Endothelial cell (in vitro differentiated cells): ENCODE measurements around the gene KSR2. TPM values are rescaled to one million over a fixed set of nuclear protein-coding genes. Genes with fewer than 3 reads are reported as not detected.

Experiments used
- DNase-seq: peaks from one replicate; pipeline ENCODE4 v3.0.0; 2021; ENCODE audit warnings: low spot score
- H3K27ac Mint-ChIP-seq: one replicate; pipeline ENCODE4 v1.8.0; 2021; ENCODE audit warnings: mixed read lengths, inconsistent platforms; ENCODE audit not compliant: unreplicated experiment
- H3K27me3 Mint-ChIP-seq: one replicate; pipeline ENCODE4 v1.8.0; 2021; ENCODE audit warnings: mild to moderate bottlenecking, moderate library complexity, mixed read lengths, inconsistent platforms; ENCODE audit not compliant: unreplicated experiment
- H3K36me3 Mint-ChIP-seq: one replicate; pipeline ENCODE4 v1.8.0; 2021; ENCODE audit warnings: mild to moderate bottlenecking, low read depth, mixed read lengths, inconsistent platforms; ENCODE audit not compliant: unreplicated experiment
- H3K4me1 Mint-ChIP-seq: one replicate; pipeline ENCODE4 v1.8.0; 2021; ENCODE audit warnings: mild to moderate bottlenecking, mixed read lengths, inconsistent platforms; ENCODE audit not compliant: unreplicated experiment
- H3K4me3 Mint-ChIP-seq: one replicate; pipeline ENCODE4 v1.8.0; 2021; ENCODE audit warnings: mild to moderate bottlenecking, mixed read lengths, inconsistent platforms; ENCODE audit not compliant: unreplicated experiment
- H3K9me3 Mint-ChIP-seq: one replicate; pipeline ENCODE4 v1.8.0; 2021; ENCODE audit warnings: mixed read lengths, inconsistent platforms; ENCODE audit not compliant: unreplicated experiment
- total RNA-seq: library from RNA; stranded (reverse); fragmentation: NEBNext Ultra II Directional; extraction: Animal tissue kit (Norgen Biotek cat#: 25700); gene quantifications from one replicate; pipeline ENCODE4 v1.2.1, GENCODE V29; 2021; ENCODE audit not compliant: unreplicated experiment
- TF ChIP-seq, protein P1 (sequence below): fragments of 200-600 bp; sonication (generic); IDR thresholded peaks from one replicate; pipeline ENCODE4 v1.5.0; 2021; ENCODE audit warnings: antibody characterized with exemption; ENCODE audit not compliant: unreplicated experiment

KSR2 gene
- total RNA-seq, 1 donor from 2014 or later, result 0.05 TPM

DNA sequence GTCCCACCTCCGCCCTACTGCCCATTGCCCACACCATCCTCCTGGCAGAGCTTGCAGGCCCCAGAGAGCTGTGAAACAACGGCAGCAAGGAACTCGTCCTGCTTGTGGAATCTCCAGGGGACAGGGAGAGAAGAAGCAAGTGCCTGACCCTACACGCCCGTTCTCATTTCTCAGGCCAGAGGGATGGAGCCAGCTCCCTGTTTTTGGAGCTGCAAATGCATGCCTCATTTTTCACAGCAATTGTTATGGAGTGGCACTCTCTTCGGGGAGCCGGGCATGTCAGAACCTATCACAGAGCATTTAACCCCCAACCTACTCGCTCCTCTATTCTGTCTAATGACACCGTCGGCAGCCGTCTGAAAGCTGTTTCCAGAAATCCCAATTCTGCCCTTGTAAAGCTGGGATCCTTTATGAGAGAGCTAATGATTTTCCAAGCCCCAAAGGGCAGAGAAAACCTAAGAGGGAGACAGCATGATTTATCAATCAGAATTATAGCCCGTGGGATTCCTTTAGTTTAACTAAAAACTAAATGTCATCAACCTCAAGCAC, 385.0 kb downstream of the KSR2 start:
- H3K27ac Mint-ChIP-seq, result no peak overlapping the region
- TF ChIP-seq, protein P1, sequence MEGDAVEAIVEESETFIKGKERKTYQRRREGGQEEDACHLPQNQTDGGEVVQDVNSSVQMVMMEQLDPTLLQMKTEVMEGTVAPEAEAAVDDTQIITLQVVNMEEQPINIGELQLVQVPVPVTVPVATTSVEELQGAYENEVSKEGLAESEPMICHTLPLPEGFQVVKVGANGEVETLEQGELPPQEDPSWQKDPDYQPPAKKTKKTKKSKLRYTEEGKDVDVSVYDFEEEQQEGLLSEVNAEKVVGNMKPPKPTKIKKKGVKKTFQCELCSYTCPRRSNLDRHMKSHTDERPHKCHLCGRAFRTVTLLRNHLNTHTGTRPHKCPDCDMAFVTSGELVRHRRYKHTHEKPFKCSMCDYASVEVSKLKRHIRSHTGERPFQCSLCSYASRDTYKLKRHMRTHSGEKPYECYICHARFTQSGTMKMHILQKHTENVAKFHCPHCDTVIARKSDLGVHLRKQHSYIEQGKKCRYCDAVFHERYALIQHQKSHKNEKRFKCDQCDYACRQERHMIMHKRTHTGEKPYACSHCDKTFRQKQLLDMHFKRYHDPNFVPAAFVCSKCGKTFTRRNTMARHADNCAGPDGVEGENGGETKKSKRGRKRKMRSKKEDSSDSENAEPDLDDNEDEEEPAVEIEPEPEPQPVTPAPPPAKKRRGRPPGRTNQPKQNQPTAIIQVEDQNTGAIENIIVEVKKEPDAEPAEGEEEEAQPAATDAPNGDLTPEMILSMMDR, result no peak

DNA sequence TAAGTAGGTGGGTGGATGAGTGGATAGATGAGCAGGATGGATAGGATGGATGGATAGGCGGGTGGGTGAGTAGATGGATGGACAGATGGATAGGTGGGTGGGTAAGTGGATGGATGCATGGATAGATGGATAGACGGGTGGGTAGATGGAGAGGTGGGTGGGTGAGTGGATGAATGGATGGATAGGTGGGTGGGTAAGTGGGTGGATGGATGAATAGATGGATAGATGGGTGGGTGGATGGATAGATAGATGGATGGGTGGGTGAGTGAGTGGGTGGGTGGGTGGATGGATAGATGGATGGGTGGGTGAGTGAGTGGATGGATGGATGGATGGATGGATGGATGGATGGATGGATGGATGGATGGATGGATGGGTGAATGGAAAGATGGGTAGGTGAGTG, 385.7 kb downstream of the KSR2 start:
- Mint-ChIP-seq H3K4me1 (no peaks in the 10 kb centered on the region), H3K27me3 (peaks cover 1% of the 10 kb centered on the region), H3K36me3 (no peaks in the 10 kb centered on the region), H3K27ac (no peak overlapping the region), H3K4me3 (no peak overlapping the region), H3K9me3 (no peaks in the 10 kb centered on the region)
- TF ChIP-seq, protein P1, result no peak
- no peak for DNase-seq

More for the DNA sequence above, 385.0 kb downstream of the KSR2 start:
- Mint-ChIP-seq H3K4me3 (no peak overlapping the region), H3K4me1 (no peaks in the 10 kb centered on the region), H3K9me3 (no peaks in the 10 kb centered on the region), H3K36me3 (no peaks in the 10 kb centered on the region), H3K27me3 (peaks cover 1% of the 10 kb centered on the region)
- no peak for DNase-seq

DNA sequence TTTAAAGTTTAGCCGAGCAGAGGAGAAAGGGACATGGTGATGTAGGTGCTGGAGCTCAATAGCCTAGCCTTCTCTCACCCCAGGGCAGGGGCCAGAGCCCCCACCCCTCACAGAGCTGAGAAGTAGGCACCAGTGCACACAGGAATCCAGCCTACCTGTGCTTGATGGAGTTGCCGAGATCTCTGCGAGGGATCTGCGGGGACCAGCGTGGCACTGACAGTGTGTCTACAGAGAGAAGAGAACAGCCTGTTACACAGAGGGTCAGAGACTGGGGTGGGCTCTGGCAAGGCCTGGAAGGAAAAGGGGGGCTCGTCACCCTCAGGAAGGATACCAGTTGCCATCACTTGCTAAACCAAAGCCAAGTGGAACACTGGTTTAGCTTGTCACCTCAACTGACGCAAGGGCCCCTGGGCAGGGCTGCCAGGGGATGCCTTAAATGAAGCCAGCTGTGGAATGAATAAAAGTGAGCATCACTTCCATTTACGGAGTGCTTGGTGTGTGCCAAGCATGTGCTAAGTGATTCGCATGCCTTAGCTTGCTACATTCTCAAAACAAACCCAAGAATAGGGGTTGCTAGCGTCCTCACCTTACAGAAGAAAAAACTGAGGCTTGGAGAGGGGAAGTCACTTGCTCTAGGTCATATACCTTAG, 386.5 kb downstream of the KSR2 start:
- TF ChIP-seq, protein P1, result no peak
- H3K27ac Mint-ChIP-seq, result no peak overlapping the region
- H3K27me3 Mint-ChIP-seq, result peaks cover 1% of the 10 kb centered on the region
- H3K4me1 Mint-ChIP-seq, result no peaks in the 10 kb centered on the region
- no peaks in the 10 kb centered on the region for H3K36me3 Mint-ChIP-seq
- no peaks in the 10 kb centered on the region for H3K9me3 Mint-ChIP-seq
- DNase-seq, result no peak
- H3K4me3 Mint-ChIP-seq, result no peak overlapping the region

DNA sequence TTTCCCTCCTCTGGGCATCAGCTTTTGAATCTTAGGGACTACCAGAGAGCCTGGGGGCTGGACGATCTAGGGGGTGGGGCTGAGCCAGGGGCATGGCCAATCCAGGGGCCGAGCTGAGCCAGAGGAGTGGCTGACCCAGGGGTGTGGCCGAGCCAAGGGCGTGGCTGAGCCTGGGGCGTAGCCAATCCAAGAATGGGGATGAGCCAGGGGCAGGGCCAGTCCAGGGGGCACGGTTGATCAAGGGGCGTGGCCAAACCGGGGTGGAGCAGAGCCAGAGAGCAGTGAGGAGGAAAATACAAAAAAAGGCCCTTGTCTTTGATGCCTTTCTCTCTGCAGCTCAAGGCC, 388.1 kb downstream of the KSR2 start:
- no peaks in the 10 kb centered on the region for H3K9me3 Mint-ChIP-seq
- no peaks in the 10 kb centered on the region for H3K4me1 Mint-ChIP-seq
- no peaks in the 10 kb centered on the region for H3K36me3 Mint-ChIP-seq
- no peak overlapping the region for H3K27ac Mint-ChIP-seq
- no peak for DNase-seq
- TF ChIP-seq, protein P1, result no peak
- no peaks in the 10 kb centered on the region for H3K27me3 Mint-ChIP-seq
- H3K4me3 Mint-ChIP-seq, result no peak overlapping the region

DNA sequence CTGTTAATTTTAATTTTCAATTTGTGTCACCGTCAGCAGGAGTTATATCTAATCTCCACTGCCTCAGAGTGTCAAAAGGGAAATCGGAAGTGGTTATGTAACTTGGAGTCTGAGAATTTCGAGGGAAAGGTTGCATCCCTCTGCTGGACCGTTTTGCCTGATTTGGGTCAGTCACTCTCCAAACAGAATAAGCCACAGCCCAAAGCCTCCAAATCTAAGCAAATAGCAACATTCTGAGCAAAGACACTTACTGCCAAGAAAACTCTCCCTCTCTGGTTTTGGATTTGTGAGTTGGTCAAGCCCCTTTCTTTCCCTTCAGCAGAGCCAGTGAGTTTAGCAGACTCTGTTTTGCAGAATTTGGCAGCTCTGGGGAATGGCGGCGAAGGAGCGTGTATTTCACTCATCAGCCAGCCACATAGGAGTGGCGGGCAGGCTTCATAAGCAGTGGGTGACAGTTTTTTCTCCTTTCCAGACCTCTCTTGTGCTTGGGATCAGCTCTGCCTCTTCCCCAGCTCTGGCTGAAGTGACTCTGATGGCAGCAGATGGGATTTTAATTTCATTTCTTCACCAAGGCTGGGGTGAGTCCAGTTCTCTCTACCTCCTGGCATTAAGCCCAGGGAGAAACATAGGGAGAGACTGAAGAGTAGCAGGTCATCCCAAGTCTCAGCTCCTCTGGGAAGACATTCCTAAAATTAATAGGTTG, 388.6 kb downstream of the KSR2 start:
- TF ChIP-seq, protein P1, result no peak

More for the DNA sequence above, 388.6 kb downstream of the KSR2 start:
- no peak for DNase-seq
- no peak overlapping the region for H3K27ac Mint-ChIP-seq
- no peaks in the 10 kb centered on the region for H3K9me3 Mint-ChIP-seq
- H3K4me1 Mint-ChIP-seq, result no peaks in the 10 kb centered on the region
- no peaks in the 10 kb centered on the region for H3K27me3 Mint-ChIP-seq
- H3K36me3 Mint-ChIP-seq, result no peaks in the 10 kb centered on the region
- no peak overlapping the region for H3K4me3 Mint-ChIP-seq
